Endothelial cell of umbilical vein (primary cell): Measurements from ENCODE around the gene INPP4B. TPM values are rescaled to one million over a fixed set of nuclear protein-coding genes. Genes with fewer than 3 reads are reported as not detected.

Experiments used
- BruUV-seq: library from RNA; stranded (reverse); fragments of 400-500 nt; replicated peaks from 2 replicates; lab custom pipeline; 2021; lab: Mats Ljungman, UMichigan
- CTCF ChIA-PET: fragments of 300-600, 350-600 bp; sonication (Branson Sonifier 250); formaldehyde crosslinking; loops from one replicate; lab custom pipeline; 2021; ENCODE audit warnings: antibody characterized with exemption, inconsistent platforms; lab: Charles Lee
- POLR2A ChIA-PET: fragments of 300-600, 350-600 bp; sonication (Branson Sonifier 250); formaldehyde crosslinking; loops from one replicate; lab custom pipeline; 2021; ENCODE audit warnings: antibody characterized with exemption, inconsistent platforms; lab: Charles Lee
- DNase-seq: peaks from one replicate; pipeline ENCODE4 v3.0.0-alpha.2; 2011; ENCODE audit warnings: low read depth, low spot score
- FAIRE-seq: peaks from 2 replicates; lab custom pipeline; 2011; peaks lifted over from hg19 to GRCh38; lab: Jason Lieb, UNC
- H2AFZ ChIP-seq: 2 replicates; pipeline ENCODE4 v1.6.0; 2012; ENCODE audit warnings: low read depth, low read length, control low read depth, inconsistent platforms
- H3K27ac ChIP-seq: 2 replicates; pipeline ENCODE4 v1.5.1; 2011; ENCODE audit warnings: low read depth, mild to moderate bottlenecking, control low read depth, low read length, moderate library complexity; ENCODE audit not compliant: insufficient read depth
- H3K27me3 ChIP-seq, 2 experiments: 2 replicates each; pipeline versions ENCODE4 v1.6.0 to v1.6.1; 2011; ENCODE audit warnings: low read length in 2 of 2, mixed read lengths in 1 of 2; ENCODE audit not compliant: control insufficient read depth in 2 of 2, insufficient read depth in 2 of 2
- H3K36me3 ChIP-seq, 2 experiments: 2 replicates in 1 of 2; 3 replicates in 1 of 2; pipeline ENCODE4 v1.5.1; 2011; ENCODE audit warnings: low read length in 2 of 2, mild to moderate bottlenecking in 1 of 2, moderate library complexity in 1 of 2; ENCODE audit not compliant: control insufficient read depth in 2 of 2, insufficient read depth in 2 of 2; ENCODE audit errors: extremely low read depth in 1 of 2
- H3K4me1 ChIP-seq: 3 replicates; pipeline ENCODE4 v1.5.1; 2011; ENCODE audit warnings: mild to moderate bottlenecking, low read length; ENCODE audit not compliant: control insufficient read depth, insufficient read depth; ENCODE audit errors: extremely low read depth
- H3K4me2 ChIP-seq: 2 replicates; pipeline ENCODE4 v1.6.1; 2011; ENCODE audit warnings: low read length, control low read depth, mixed read lengths; ENCODE audit not compliant: insufficient read depth
- H3K4me3 ChIP-seq, 3 experiments: fragments of 200-600 bp in 1 of 3; sonication (generic), shearing (Covaris generic) in 1 of 3; replicated peaks in 1 of 3; 2 replicates each; pipeline ENCODE4 v1.5.1; 2011 to 2016; ENCODE audit warnings: control low read depth in 3 of 3, low read length in 3 of 3, mild to moderate bottlenecking in 2 of 3, inconsistent platforms in 1 of 3, low read depth in 1 of 3, moderate library complexity in 1 of 3; ENCODE audit not compliant: insufficient read depth in 1 of 3
- H3K79me2 ChIP-seq: 2 replicates; pipeline ENCODE4 v1.6.0; 2012; ENCODE audit warnings: low read length, inconsistent platforms; ENCODE audit not compliant: control insufficient read depth, insufficient read depth
- H3K9ac ChIP-seq: replicated peaks from 2 replicates; pipeline ENCODE3; 2011; ENCODE audit warnings: low read length, control low read depth; ENCODE audit not compliant: insufficient read depth; ENCODE audit errors: extremely low read depth
- H3K9me1 ChIP-seq: replicated peaks from 3 replicates; pipeline ENCODE4 v1.6.0; 2011; ENCODE audit warnings: mild to moderate bottlenecking, low read length; ENCODE audit not compliant: control insufficient read depth, insufficient read depth; ENCODE audit errors: extremely low read depth
- H3K9me3 ChIP-seq: replicated peaks from 2 replicates; pipeline ENCODE4 v1.5.1; 2012; ENCODE audit warnings: low read length, inconsistent platforms; ENCODE audit not compliant: control insufficient read depth, insufficient read depth
- H4K20me1 ChIP-seq: replicated peaks from 2 replicates; pipeline ENCODE3; 2011; ENCODE audit warnings: mild to moderate bottlenecking, low read length; ENCODE audit not compliant: control insufficient read depth, insufficient read depth; ENCODE audit errors: extremely low read depth
- CTCF ChIP-seq, 2 donors: IDR thresholded peaks; 1 replicate in 1 of 2; 2 replicates in 1 of 2; pipeline ENCODE4 v1.5.1; 2011; ENCODE audit warnings: low read length in 2 of 2, mild to moderate bottlenecking in 2 of 2, moderate library complexity in 2 of 2, control low read depth in 1 of 2, inconsistent platforms in 1 of 2, low read depth in 1 of 2; ENCODE audit not compliant: insufficient read depth in 1 of 2; ENCODE audit errors: extremely low read depth in 1 of 2
- EZH2 ChIP-seq: IDR thresholded peaks from 2 replicates; pipeline ENCODE4 v1.6.1; 2012; ENCODE audit warnings: borderline replicate concordance, low read depth, mild to moderate bottlenecking, moderate library complexity, low read length, inconsistent platforms; ENCODE audit not compliant: severe bottlenecking
- FOS ChIP-seq: IDR thresholded peaks from 2 replicates; pipeline ENCODE4 v1.6.1; 2011; ENCODE audit warnings: mild to moderate bottlenecking, low read length, moderate library complexity, borderline replicate concordance; ENCODE audit not compliant: insufficient read depth
- GATA2 ChIP-seq: IDR thresholded peaks from 2 replicates; pipeline ENCODE4 v1.7.0; 2011; ENCODE audit warnings: low read depth, mild to moderate bottlenecking, moderate library complexity, mixed read lengths, low read length; ENCODE audit not compliant: insufficient read length, insufficient read depth
- JUN ChIP-seq: IDR thresholded peaks from 2 replicates; pipeline ENCODE4 v1.6.1; 2011; ENCODE audit warnings: borderline replicate concordance, low read depth; ENCODE audit not compliant: insufficient read length, insufficient read depth
- MAX ChIP-seq: IDR thresholded peaks from 2 replicates; pipeline ENCODE4 v1.6.1; 2011; ENCODE audit not compliant: insufficient read depth, insufficient read length
- MYC ChIP-seq: IDR thresholded peaks from one replicate; pipeline ENCODE4 v1.6.1; 2011; ENCODE audit warnings: mild to moderate bottlenecking, low read depth, low read length
- POLR2A ChIP-seq: IDR thresholded peaks from 2 replicates; pipeline ENCODE4 v1.6.1; 2012; ENCODE audit warnings: low read depth, mild to moderate bottlenecking, control low read depth, low read length
- POLR2AphosphoS5 ChIP-seq: IDR thresholded peaks from 2 replicates; pipeline ENCODE4 v1.6.1; 2012; ENCODE audit warnings: low read depth, mild to moderate bottlenecking, control low read depth, low read length, moderate library complexity; ENCODE audit not compliant: insufficient read depth
- dilution Hi-C: fragments of 300-500 bp; cut with MboI; formaldehyde crosslinking; loops from one replicate; pipeline ENCODE4 v1.15.0; 2019; ENCODE audit warnings: low sequenced_read_pairs; ENCODE audit not compliant: extremely low pct_ligation_motif_present
- intact Hi-C: fragments of 100-400 bp; cut with micrococcal nuclease; formaldehyde crosslinking; loops from one replicate; pipeline ENCODE4 v1.10.0; 2022
- polyA plus RNA-seq, 4 experiments: library from polyadenylated mRNA; depleted of rRNA in 3 of 4; stranded (reverse) in 3 of 4; unstranded in 1 of 4; fragments of >200 nt; gene quantifications; 2 replicates each; pipeline versions ENCODE4 v1.2.1 to v1.2.3, GENCODE V29; 2011 to 2012; ENCODE audit warnings: missing spikeins in 1 of 4
- total RNA-seq: library from RNA; stranded (reverse); gene quantifications from 2 replicates; pipeline ENCODE4 v1.2.3, GENCODE V29; 2021

INPP4B gene
- total and polyA plus RNA-seq, 2 donors (not counting 3 experiments of a cell fraction or from before 2014, with no cell fraction given), result 0.41 to 3.1 TPM

- POLR2A ChIA-PET, result no interaction called here
These were observed 482.4 kb downstream of the INPP4B start for GRCh38 chr4:142363686-142364085.

GRCh38 chr4:142361981-142362380, 484.1 kb downstream of the INPP4B start:
- H3K27me3 ChIP-seq, result no peaks in the 10 kb centered on the region
- H3K9me3 ChIP-seq, result no peaks in the 10 kb centered on the region
- POLR2A ChIA-PET, result no interaction called here
- no peaks in the 10 kb centered on the region for H3K9me1 ChIP-seq
- no peaks in the 10 kb centered on the region for H4K20me1 ChIP-seq
- CTCF ChIA-PET, result no interaction called here
- H2AFZ ChIP-seq, result no peak overlapping the region
- no peaks in the 10 kb centered on the region for H3K79me2 ChIP-seq
- dilution Hi-C loops, result no loop called here
- DNase-seq (no peak), FAIRE-seq (no peak)
- H3K27ac ChIP-seq, result no peak overlapping the region
- H3K36me3 ChIP-seq, result no peaks in the 10 kb centered on the region
- no TSS peak for BruUV-seq
- no peak overlapping the region for H3K4me2 ChIP-seq
- no peaks in the 10 kb centered on the region for H3K4me1 ChIP-seq
- TF ChIP-seq POLR2AphosphoS5, result no peak
- no peak for TF ChIP-seq GATA2
- TF ChIP-seq MYC, result no peak
- TF ChIP-seq JUN, result no peak
- TF ChIP-seq CTCF (IDR thresholded peaks at IDR 0.05; ENCODE audit: extremely low read depth in 1 of 2, insufficient read depth in 1 of 2, low read depth in 1 of 2, low read length in 2 of 2), result no peak
- TF ChIP-seq MAX, result no peak
- no peak for TF ChIP-seq POLR2A
- no peak for TF ChIP-seq EZH2
- no peak for TF ChIP-seq FOS
- H3K4me3 ChIP-seq, result no peak overlapping the region
- intact Hi-C loops, result no loop called here
- no peak overlapping the region for H3K9ac ChIP-seq

More at GRCh38 chr4:142363686-142364085, 482.4 kb downstream of the INPP4B start:
- Histone ChIP-seq H3K4me2 (no peak overlapping the region), H4K20me1 (no peaks in the 10 kb centered on the region), H3K9me1 (no peaks in the 10 kb centered on the region), H3K9ac (no peak overlapping the region), H2AFZ (no peak overlapping the region), H3K27ac (no peak overlapping the region), H3K4me3 (no peak overlapping the region), H3K79me2 (no peaks in the 10 kb centered on the region), H3K9me3 (no peaks in the 10 kb centered on the region), H3K4me1 (peaks cover 14% of the 10 kb centered on the region), H3K36me3 (no peaks in the 10 kb centered on the region), H3K27me3 (no peaks in the 10 kb centered on the region)
- DNase-seq (no peak), FAIRE-seq (no peak)
- dilution Hi-C loops, result no loop called here
- intact Hi-C loops, result no loop called here
- no peak for TF ChIP-seq GATA2
- BruUV-seq, result no TSS peak
- CTCF ChIA-PET, result interaction anchor here (0.8 to 1.7 kb wide), 2 partner anchors 9 to 12 kb away, joined by 3 to 4 read pairs; no protein-coding TSS in a partner anchor
